Right hindlimb (tissue), 1 donor: Measurements from ENCODE around the gene KCNB1.
"Not testable (repeated sequence)": the region's sequence is repeated elsewhere in the genome, so short reads cannot be mapped to it uniquely, and the experiment has no call there.

Source experiments
- DNase-seq: peaks from one replicate; pipeline ENCODE4 v3.0.0-alpha.2; 2018

The KCNB1 gene

GRCh38 chr20:49432550-49432949 lies 49.9 kb downstream of the KCNB1 start:
- no peak for DNase-seq

- no peak for DNase-seq
Observed at GRCh38 chr20:49431329-49431728, 51.1 kb downstream of the KCNB1 start.

GRCh38 chr20:49430320-49430719 lies 52.1 kb downstream of the KCNB1 start:
- no peak for DNase-seq

GRCh38 chr20:49427751-49428518 lies 54.5 kb downstream of the KCNB1 start:
- peak; percentile 46 for DNase-seq

- no peak for DNase-seq
Observed at GRCh38 chr20:49426873-49427272, 55.6 kb downstream of the KCNB1 start.

- DNase-seq = no peak
Observed at GRCh38 chr20:49426395-49426794, 56.1 kb downstream of the KCNB1 start.

GRCh38 chr20:49424536-49424935 lies 57.9 kb downstream of the KCNB1 start:
- no peak for DNase-seq

GRCh38 chr20:49422161-49422560 lies 60.3 kb downstream of the KCNB1 start:
- no peak for DNase-seq

GRCh38 chr20:49420811-49421295 lies 61.6 kb downstream of the KCNB1 start:
- no peak for DNase-seq

GRCh38 chr20:49420292-49420691 lies 62.2 kb downstream of the KCNB1 start:
- DNase-seq = no peak

- no peak for DNase-seq
Observed at GRCh38 chr20:49419785-49420184, 62.7 kb downstream of the KCNB1 start.

GRCh38 chr20:49418809-49419208 lies 63.7 kb downstream of the KCNB1 start:
- peak; percentile 31 for DNase-seq

- no peak for DNase-seq
Observed at GRCh38 chr20:49417843-49418555, 64.5 kb downstream of the KCNB1 start.

- DNase-seq = no peak
Observed at GRCh38 chr20:49415668-49416044, 66.8 kb downstream of the KCNB1 start.

GRCh38 chr20:49415005-49415667 lies 67.3 kb downstream of the KCNB1 start:
- DNase-seq = no peak

- no peak for DNase-seq
Observed at GRCh38 chr20:49413677-49414076, 68.8 kb downstream of the KCNB1 start.

GRCh38 chr20:49412953-49413352 lies 69.5 kb downstream of the KCNB1 start:
- no peak for DNase-seq

- DNase-seq = no peak
Observed at GRCh38 chr20:49412254-49412653, 70.2 kb downstream of the KCNB1 start.

GRCh38 chr20:49411221-49411925 lies 71.1 kb downstream of the KCNB1 start:
- DNase-seq = no peak

GRCh38 chr20:49409975-49410621 lies 72.4 kb downstream of the KCNB1 start:
- not testable (repeated sequence) for DNase-seq

- no peak for DNase-seq
Observed at GRCh38 chr20:49409302-49409974, 73.0 kb downstream of the KCNB1 start.
